ENCODE data around the gene GHR. TPM values are rescaled to one million over a fixed set of nuclear protein-coding genes. Genes with fewer than 3 reads are reported as not detected.

The GHR gene
- total RNA-seq, 2 experiments from 2014 or later = not detected

DNA sequence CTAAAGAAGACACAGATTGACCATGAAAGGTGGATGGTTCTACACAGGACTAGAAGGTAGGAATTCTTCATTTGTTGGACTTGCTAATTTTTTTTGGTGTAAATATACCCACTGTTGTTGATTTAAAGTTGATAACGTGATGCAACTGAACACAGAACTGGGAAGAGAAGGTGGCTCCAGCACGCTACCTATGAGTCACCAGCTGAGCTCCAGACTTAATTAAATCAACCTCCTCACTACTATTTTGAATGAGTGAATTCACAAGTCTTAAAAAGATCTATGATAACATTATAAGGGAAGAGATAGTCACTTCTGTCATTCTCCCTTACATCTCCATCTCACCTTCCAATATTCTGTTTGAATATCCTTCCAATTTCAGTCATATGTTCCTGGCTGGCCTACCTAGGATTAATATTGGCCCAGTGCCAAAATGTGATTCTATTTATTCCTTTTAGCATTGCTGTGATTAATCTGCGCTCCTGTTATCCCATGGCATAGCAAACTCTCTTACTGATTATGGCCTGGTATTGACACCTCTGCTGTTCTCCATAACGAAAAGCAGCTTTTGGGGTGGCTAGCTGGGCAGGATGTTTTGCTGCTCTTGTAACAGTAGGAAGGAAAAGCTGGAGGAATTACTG is 197.5 kb downstream of the GHR start:
- POLR2A ChIA-PET = no interaction called here
- Mint-ChIP-seq H3K4me3 (no peak overlapping the region), H3K9me3 (no peaks in the 10 kb centered on the region), H3K27ac (no peak overlapping the region), H3K27me3 (peaks cover 19% of the 10 kb centered on the region), H3K36me3 (no peaks in the 10 kb centered on the region), H3K4me1 (no peaks in the 10 kb centered on the region)
- DNase-seq (no peak), ATAC-seq (ENCODE audit: low read depth) (no peak)

DNA sequence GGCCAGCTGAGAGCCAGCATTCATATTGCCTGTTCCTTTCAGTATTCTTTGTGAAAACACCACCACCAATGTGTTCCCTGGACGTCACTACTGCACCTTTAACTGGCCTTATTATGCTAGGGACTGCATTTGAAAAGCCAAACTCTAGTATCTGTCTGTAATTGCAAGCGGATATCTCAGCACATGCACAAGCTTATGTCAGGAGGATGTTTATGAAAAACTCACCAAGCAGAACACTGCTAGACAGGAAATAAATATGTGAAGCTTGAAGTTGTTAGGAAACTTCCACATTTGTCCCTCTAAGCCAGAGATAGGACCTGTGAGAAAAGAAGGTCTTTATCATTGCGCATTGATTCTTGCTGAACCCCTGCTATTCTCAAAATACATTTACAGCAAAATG is 198.0 kb downstream of the GHR start:
- peaks cover 16% of the 10 kb centered on the region for H3K27me3 Mint-ChIP-seq
- H3K27ac Mint-ChIP-seq = no peak overlapping the region
- H3K9me3 Mint-ChIP-seq = no peaks in the 10 kb centered on the region
- H3K4me1 Mint-ChIP-seq = no peaks in the 10 kb centered on the region
- H3K4me3 Mint-ChIP-seq = no peak overlapping the region
- no peaks in the 10 kb centered on the region for H3K36me3 Mint-ChIP-seq
- POLR2A ChIA-PET = no interaction called here
- no peak for ATAC-seq (ENCODE audit: low read depth)
- no peak for DNase-seq

DNA sequence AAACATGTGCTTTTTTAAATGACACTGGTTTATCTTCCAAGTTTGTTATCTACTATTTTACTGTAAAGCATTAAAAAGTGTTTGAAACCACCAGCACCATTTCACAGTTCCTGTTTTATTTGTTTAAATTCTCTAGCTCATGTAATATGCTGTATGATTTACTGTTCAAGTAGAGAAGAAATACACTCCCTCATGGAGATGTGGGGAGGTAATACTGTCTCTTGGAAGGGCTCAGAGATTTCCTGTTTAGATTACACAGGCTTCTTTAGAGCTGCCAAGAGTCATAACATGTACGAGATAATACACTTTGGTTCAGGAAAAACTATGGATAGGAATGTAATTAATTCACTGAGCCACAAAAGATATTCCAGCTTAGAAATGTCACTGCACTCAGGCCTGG is 198.4 kb downstream of the GHR start:
- Mint-ChIP-seq H3K9me3 (no peaks in the 10 kb centered on the region), H3K27me3 (peaks cover 13% of the 10 kb centered on the region), H3K36me3 (no peaks in the 10 kb centered on the region), H3K4me3 (no peak overlapping the region), H3K27ac (no peak overlapping the region), H3K4me1 (no peaks in the 10 kb centered on the region)
- DNase-seq (no peak), ATAC-seq (ENCODE audit: low read depth) (no peak)
- POLR2A ChIA-PET = no interaction called here

DNA sequence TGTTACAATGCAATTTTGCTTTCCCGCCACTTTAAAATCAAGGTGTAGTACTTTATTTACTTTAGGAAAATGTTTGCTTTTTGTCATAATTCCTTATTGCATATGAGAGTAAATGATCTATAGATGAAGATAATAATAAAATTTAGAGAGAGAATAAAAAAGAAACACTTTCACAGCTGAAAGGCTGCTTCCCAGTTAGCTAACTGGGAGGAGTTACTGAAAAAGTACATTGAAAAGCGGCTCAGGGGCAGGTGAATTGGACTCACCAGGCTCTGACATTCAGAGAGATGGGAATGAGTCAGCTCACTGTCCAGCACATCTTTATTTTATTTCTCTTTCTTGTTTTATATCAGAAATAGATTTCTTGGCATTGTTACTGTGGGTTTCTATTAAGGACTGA is 201.7 kb downstream of the GHR start:
- no peaks in the 10 kb centered on the region for H3K4me1 Mint-ChIP-seq
- H3K36me3 Mint-ChIP-seq = no peaks in the 10 kb centered on the region
- H3K9me3 Mint-ChIP-seq = no peaks in the 10 kb centered on the region
- ATAC-seq (ENCODE audit: low read depth) (no peak), DNase-seq (no peak)
- no peak overlapping the region for H3K4me3 Mint-ChIP-seq
- POLR2A ChIA-PET = no interaction called here
- peaks cover 3% of the 10 kb centered on the region for H3K27me3 Mint-ChIP-seq
- no peak overlapping the region for H3K27ac Mint-ChIP-seq

DNA sequence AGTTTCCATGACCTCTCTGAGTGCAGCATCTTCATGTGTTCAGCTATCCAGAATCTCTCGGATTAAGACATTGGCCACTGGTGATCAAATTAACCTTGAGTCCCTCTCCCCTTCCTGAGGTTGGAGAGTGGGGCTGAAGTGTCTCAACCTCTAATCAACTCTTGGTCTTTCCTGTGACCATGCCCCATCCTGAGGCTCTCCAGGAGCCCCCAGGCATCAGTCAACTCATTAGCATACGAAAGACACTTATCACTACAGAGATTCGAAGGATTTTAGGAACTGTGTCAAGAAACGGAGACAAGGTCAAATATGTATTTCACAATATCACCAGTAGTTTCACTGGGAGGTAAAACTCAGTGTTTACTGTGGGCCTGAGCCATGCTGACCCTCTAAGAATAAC is 203.2 kb downstream of the GHR start:
- ATAC-seq (ENCODE audit: low read depth) (no peak), DNase-seq (no peak)
- H3K36me3 Mint-ChIP-seq = no peaks in the 10 kb centered on the region
- no peak overlapping the region for H3K27ac Mint-ChIP-seq
- H3K27me3 Mint-ChIP-seq = peaks cover 3% of the 10 kb centered on the region
- POLR2A ChIA-PET = no interaction called here
- no peaks in the 10 kb centered on the region for H3K4me1 Mint-ChIP-seq
- no peaks in the 10 kb centered on the region for H3K9me3 Mint-ChIP-seq
- H3K4me3 Mint-ChIP-seq = no peak overlapping the region

DNA sequence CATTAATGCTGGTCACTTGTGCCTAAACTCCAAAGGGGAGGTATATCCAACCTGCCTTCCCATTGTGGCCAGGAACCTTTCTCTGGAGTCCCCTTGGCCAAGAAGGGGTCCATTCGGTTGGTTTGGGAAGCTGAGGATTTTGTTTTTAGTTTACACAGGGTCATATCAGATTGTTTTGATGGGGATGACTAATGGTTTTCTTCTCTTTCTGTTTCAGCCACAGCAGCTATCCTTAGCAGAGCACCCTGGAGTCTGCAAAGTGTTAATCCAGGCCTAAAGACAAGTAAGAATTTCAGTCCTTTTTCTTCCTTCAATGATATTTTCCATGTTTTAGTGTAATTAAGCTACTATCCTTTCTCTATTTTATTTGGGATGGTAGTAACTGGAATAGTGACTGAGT is 205.6 kb downstream of the GHR start:
- H3K4me3 Mint-ChIP-seq = no peak overlapping the region

DNA sequence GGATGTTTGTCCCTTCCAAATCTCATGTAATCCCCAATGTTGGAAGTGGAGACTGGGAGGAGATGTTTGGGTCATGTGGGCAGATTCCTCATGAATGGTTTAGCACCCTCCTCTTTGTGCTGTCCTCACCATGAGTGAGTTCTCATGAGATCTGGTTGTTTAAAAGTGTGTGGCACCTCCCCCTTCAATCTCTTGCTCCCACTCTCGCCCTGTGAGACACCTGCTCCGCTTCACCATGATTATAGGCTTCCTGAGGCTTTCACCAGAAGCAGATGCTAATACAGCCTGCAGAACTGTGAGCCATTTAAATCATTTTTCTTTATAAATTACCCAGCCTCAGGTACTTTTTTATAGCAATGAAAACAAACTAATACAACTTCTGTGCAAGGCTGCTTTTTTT is 206.0 kb downstream of the GHR start:
- DNase-seq (no peak), ATAC-seq (ENCODE audit: low read depth) (no peak)
- Mint-ChIP-seq H3K27ac (no peak overlapping the region), H3K4me3 (no peak overlapping the region), H3K9me3 (no peaks in the 10 kb centered on the region), H3K4me1 (no peaks in the 10 kb centered on the region), H3K36me3 (no peaks in the 10 kb centered on the region), H3K27me3 (peaks cover 3% of the 10 kb centered on the region)
- POLR2A ChIA-PET = interaction anchor here (0.6 kb wide), 1 partner anchor 143 kb away, joined by 3 read pairs; no protein-coding TSS in a partner anchor

More for the DNA sequence above, 205.6 kb downstream of the GHR start:
- ATAC-seq (ENCODE audit: low read depth) (no peak), DNase-seq (no peak)
- POLR2A ChIA-PET = interaction anchor here (0.6 kb wide), 1 partner anchor 144 kb away, joined by 3 read pairs; no protein-coding TSS in a partner anchor
- H3K27me3 Mint-ChIP-seq = peaks cover 3% of the 10 kb centered on the region
- H3K27ac Mint-ChIP-seq = no peak overlapping the region
- H3K36me3 Mint-ChIP-seq = no peaks in the 10 kb centered on the region
- no peaks in the 10 kb centered on the region for H3K9me3 Mint-ChIP-seq
- no peaks in the 10 kb centered on the region for H3K4me1 Mint-ChIP-seq

DNA sequence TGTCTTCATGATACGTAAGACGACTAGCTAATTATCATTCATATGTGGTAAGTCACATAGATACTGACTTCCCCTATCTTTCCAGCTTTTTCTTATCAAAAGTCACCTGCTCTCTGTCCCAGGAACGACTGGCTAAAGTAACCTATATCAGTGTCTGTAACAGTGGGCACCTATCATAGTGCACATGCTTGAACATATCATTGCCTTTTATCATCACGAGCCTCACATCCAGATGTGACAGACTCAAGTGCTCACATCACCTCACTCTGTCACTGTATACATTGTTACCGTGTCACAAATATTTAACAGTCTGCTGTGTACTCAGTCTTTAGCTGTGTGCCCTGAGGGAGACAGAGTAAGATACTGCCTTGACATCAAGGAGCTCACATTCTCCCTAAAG is 208.0 kb downstream of the GHR start:
- Mint-ChIP-seq H3K4me3 (no peak overlapping the region), H3K27ac (no peak overlapping the region), H3K27me3 (no peaks in the 10 kb centered on the region), H3K36me3 (no peaks in the 10 kb centered on the region), H3K9me3 (no peaks in the 10 kb centered on the region), H3K4me1 (no peaks in the 10 kb centered on the region)
- POLR2A ChIA-PET = no interaction called here
- no peak for DNase-seq
- ATAC-seq (ENCODE audit: low read depth) = no peak

DNA sequence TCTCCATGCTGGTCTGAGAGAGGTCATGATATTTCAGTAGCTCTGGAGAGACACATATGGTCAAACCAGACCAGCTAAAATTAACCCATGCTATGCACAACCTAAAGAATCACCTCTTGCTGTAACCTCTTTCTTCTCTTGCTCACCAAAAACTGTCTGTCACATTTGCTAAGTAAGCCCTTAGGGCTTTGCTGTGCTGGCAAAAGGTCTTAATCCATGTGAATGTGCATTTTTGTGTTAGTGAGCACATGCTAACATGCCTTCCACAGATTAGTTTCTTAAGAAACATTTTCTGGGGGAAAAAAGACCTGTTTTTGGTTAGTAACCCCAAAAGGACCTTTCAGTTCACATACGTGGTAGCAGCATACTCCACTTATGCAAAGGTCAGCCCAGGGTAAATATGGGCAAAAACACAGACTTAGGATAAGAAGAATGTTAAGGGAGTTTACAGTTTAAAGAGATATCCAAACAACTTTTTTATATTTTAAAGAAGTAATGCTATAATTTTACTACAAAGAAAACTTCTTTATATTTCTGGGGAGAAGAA is 209.2 kb downstream of the GHR start:
- Mint-ChIP-seq H3K36me3 (no peaks in the 10 kb centered on the region), H3K9me3 (no peaks in the 10 kb centered on the region), H3K27me3 (no peaks in the 10 kb centered on the region), H3K27ac (no peak overlapping the region), H3K4me3 (no peak overlapping the region), H3K4me1 (no peaks in the 10 kb centered on the region)
- DNase-seq (no peak), ATAC-seq (ENCODE audit: low read depth) (no peak)
- POLR2A ChIA-PET = no interaction called here

DNA sequence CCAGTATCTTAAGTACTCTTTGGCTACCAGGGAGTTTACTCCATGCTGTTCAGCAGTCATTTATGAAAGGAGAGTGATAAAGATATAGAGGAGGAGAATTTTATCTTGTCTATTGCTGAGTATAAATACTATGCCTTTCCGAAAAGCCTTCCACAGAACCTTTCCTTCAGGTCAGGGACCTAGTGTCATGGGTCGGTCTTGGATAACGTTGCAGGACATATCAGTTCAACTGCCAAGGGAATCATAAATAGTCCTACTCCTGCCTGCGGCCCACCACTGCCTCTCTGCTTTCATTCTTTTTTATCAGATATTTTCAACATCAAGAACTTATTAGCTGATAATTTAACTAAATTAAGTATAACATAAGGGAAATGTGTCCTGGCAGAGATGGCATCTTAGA is 211.3 kb downstream of the GHR start:
- POLR2A ChIA-PET = no interaction called here
- DNase-seq (no peak), ATAC-seq (ENCODE audit: low read depth) (no peak)
- H3K4me1 Mint-ChIP-seq = no peaks in the 10 kb centered on the region
- H3K36me3 Mint-ChIP-seq = no peaks in the 10 kb centered on the region
- H3K4me3 Mint-ChIP-seq = no peak overlapping the region
- H3K27me3 Mint-ChIP-seq = no peaks in the 10 kb centered on the region
- no peaks in the 10 kb centered on the region for H3K9me3 Mint-ChIP-seq
- H3K27ac Mint-ChIP-seq = no peak overlapping the region

DNA sequence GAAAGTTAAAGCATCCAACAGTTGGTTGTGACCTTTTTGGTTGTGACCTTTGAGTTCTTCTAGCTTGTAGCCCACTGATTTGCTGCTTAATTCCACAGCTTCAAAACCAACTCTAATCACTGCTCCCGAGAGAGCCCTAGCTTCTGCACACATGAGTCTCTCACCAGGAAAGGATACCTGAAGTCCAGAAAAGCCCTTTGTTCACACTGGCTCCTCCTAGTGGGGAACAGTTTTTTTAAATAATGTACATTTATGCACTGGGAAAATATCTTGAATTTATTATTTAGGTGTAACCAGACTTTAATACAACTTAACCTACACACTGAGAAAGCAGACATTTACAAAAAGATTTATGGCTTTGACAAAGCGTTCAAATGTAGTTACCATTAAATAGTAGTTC is 213.2 kb downstream of the GHR start:
- H3K36me3 Mint-ChIP-seq = no peaks in the 10 kb centered on the region
- no peak overlapping the region for H3K4me3 Mint-ChIP-seq
- no peak overlapping the region for H3K27ac Mint-ChIP-seq
- ATAC-seq (ENCODE audit: low read depth) (no peak), DNase-seq (no peak)
- POLR2A ChIA-PET = no interaction called here
- no peaks in the 10 kb centered on the region for H3K4me1 Mint-ChIP-seq
- no peaks in the 10 kb centered on the region for H3K27me3 Mint-ChIP-seq
- H3K9me3 Mint-ChIP-seq = no peaks in the 10 kb centered on the region

DNA sequence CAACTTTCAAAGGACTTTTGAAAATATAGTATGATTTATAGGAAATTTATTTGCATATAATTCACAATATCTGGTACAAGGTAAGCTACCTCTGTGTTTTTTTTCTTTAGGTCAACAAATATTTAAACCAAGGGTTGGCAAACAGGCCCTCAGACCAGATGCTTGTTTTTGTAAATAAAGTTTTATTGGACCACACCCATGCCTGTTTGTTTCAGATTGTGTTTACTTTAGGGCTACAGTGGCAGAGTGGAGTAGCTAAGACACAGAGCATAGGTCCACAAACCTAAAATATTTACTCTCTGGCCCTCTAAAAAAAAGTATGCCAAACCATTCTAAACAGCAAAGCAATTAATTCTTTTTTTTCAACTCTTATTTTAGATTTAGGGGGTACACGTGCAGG is 213.7 kb downstream of the GHR start:
- no peaks in the 10 kb centered on the region for H3K4me1 Mint-ChIP-seq
- H3K27me3 Mint-ChIP-seq = no peaks in the 10 kb centered on the region
- ATAC-seq (ENCODE audit: low read depth) (no peak), DNase-seq (no peak)
- POLR2A ChIA-PET = no interaction called here
- H3K4me3 Mint-ChIP-seq = no peak overlapping the region
- no peaks in the 10 kb centered on the region for H3K36me3 Mint-ChIP-seq
- H3K27ac Mint-ChIP-seq = no peak overlapping the region
- H3K9me3 Mint-ChIP-seq = no peaks in the 10 kb centered on the region

DNA sequence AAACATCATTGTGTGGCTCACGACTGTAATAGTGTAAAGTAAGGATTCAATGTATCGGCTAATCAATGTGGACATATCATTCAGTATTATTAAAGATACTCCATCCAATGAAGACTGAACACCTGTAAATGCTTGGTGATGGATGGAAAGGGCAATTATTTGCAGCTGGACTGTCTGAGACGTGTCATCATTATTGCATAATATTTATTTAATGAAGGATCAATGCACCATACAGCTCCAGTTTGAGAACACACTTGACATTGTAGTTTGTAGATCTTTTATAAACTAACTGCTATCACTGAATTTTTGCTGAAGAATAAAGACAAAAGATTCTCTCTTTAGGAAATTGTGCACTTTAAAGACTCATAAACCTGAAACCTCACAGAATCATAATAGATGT is 215.7 kb downstream of the GHR start:
- POLR2A ChIA-PET = no interaction called here
- Mint-ChIP-seq H3K36me3 (no peaks in the 10 kb centered on the region), H3K4me1 (no peaks in the 10 kb centered on the region), H3K9me3 (no peaks in the 10 kb centered on the region), H3K4me3 (no peak overlapping the region), H3K27ac (no peak overlapping the region), H3K27me3 (no peaks in the 10 kb centered on the region)
- ATAC-seq (ENCODE audit: low read depth) (no peak), DNase-seq (no peak)

DNA sequence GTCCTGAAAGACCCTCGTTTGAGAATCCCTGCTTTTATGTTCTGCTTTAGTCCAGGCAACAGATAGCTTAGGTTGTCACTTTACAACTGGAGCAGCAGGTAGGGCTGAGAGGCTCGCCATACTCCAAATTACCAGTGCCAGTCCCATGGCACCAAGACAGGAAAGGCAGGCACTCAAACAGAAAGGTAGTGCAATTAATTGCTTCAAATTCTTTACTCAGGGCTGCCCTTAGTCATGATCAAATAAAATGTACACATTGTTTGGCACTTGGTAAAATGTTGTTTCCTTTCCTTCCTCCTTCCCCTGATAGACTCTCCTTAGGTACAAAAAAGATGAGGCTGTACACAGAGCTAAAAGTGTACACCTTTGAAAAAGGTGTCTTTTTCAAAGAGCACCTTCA is 217.6 kb downstream of the GHR start:
- DNase-seq (no peak), ATAC-seq (ENCODE audit: low read depth) (no peak)
- no peaks in the 10 kb centered on the region for H3K36me3 Mint-ChIP-seq
- H3K4me1 Mint-ChIP-seq = no peaks in the 10 kb centered on the region
- no peaks in the 10 kb centered on the region for H3K27me3 Mint-ChIP-seq
- no peaks in the 10 kb centered on the region for H3K9me3 Mint-ChIP-seq
- POLR2A ChIA-PET = no interaction called here
- H3K4me3 Mint-ChIP-seq = no peak overlapping the region
- H3K27ac Mint-ChIP-seq = no peak overlapping the region

All from activated naive CD8-positive, alpha-beta T cell treated with anti-CD3 and anti-CD28 coated beads, Interleukin-2, amount 10 ng/mL, durations not matched to agents 7 days and 5 days (primary cell).